WTC11 (cell line): ENCODE results near the gene THOC2. TPM values are rescaled to one million over a fixed set of nuclear protein-coding genes. Genes with fewer than 3 reads are reported as not detected.
A peak's percentile ranks its signal among the peaks of the same experiment; 100 is the strongest.
"Not testable (repeated sequence)": the region's sequence is repeated elsewhere in the genome, so short reads cannot be mapped to it uniquely, and the experiment has no call there.

Experiments
- ATAC-seq: fragments of 200-7000 bp; cut with Tn5 transposase; 2 replicates; pipeline ENCODE4 v1.10.0; 2021; ENCODE audit warnings: mild to moderate bottlenecking, moderate library complexity
- CTCF ChIA-PET: fragments of 300-600 bp; sonication (Branson Sonifier 250); formaldehyde crosslinking; loops from one replicate; lab custom pipeline; 2021; ENCODE audit warnings: antibody characterized with exemption; lab: Charles Lee
- POLR2A ChIA-PET: fragments of 350-600 bp; sonication (Branson Sonifier 250); formaldehyde crosslinking; loops from one replicate; lab custom pipeline; 2021; ENCODE audit warnings: antibody characterized with exemption; lab: Charles Lee
- DNase-seq: peaks from one replicate; pipeline ENCODE4 v3.0.0; 2021; ENCODE audit warnings: low spot score
- H3K27ac Mint-ChIP-seq: 2 replicates; pipeline ENCODE4 v1.8.0; 2021; ENCODE audit warnings: mixed read lengths
- H3K27me3 Mint-ChIP-seq: 2 replicates; pipeline ENCODE4 v1.8.0; 2021; ENCODE audit warnings: low read depth, mild to moderate bottlenecking, moderate library complexity, mixed read lengths
- H3K36me3 Mint-ChIP-seq: 2 replicates; pipeline ENCODE4 v1.8.0; 2021; ENCODE audit warnings: mixed read lengths
- H3K4me1 Mint-ChIP-seq: 2 replicates; pipeline ENCODE4 v1.8.0; 2022; ENCODE audit warnings: mixed read lengths
- H3K4me3 Mint-ChIP-seq: 2 replicates; pipeline ENCODE4 v1.8.0; 2021; ENCODE audit warnings: mild to moderate bottlenecking, moderate library complexity, mixed read lengths
- H3K9me3 Mint-ChIP-seq: 2 replicates; pipeline ENCODE4 v1.8.0; 2021; ENCODE audit warnings: mixed read lengths
- ATF3 ChIP-seq: sonication (generic); formaldehyde crosslinking; conservative IDR thresholded peaks from 2 replicates; pipeline ENCODE4 v1.8.1; 2022; ENCODE audit warnings: mild to moderate bottlenecking, missing genetic modification reagents
- FOXP4 ChIP-seq: sonication (generic); formaldehyde crosslinking; IDR thresholded peaks from 2 replicates; pipeline ENCODE4 v1.8.0; 2022; ENCODE audit warnings: mild to moderate bottlenecking, missing genetic modification reagents
- IRF1 ChIP-seq: sonication (generic); formaldehyde crosslinking; IDR thresholded peaks from 2 replicates; pipeline ENCODE4 v1.8.0; 2023; ENCODE audit warnings: missing genetic modification reagents
- IRF2 ChIP-seq: sonication (generic); formaldehyde crosslinking; IDR thresholded peaks from 2 replicates; pipeline ENCODE4 v1.8.0; 2022; ENCODE audit warnings: low read depth, missing genetic modification reagents, borderline replicate concordance
- MAX ChIP-seq: sonication (generic); formaldehyde crosslinking; IDR thresholded peaks from 2 replicates; pipeline ENCODE4 v1.8.0; 2022; ENCODE audit warnings: mild to moderate bottlenecking, missing genetic modification reagents
- MYBL2 ChIP-seq: sonication (generic); formaldehyde crosslinking; IDR thresholded peaks from 2 replicates; pipeline ENCODE4 v1.8.1; 2023; ENCODE audit warnings: mild to moderate bottlenecking, moderate library complexity, missing genetic modification reagents
- NFYB ChIP-seq: sonication (generic); formaldehyde crosslinking; conservative IDR thresholded peaks from 2 replicates; pipeline ENCODE4 v1.8.0; 2022; ENCODE audit warnings: low read depth, missing genetic modification reagents
- OVOL2 ChIP-seq: fragments of 250-450 bp; sonication (Bioruptor Pico); IDR thresholded peaks from 2 replicates; pipeline ENCODE4 v1.9.0; 2021; ENCODE audit warnings: mild to moderate bottlenecking, borderline replicate concordance
- TEAD1 ChIP-seq: sonication (generic); formaldehyde crosslinking; IDR thresholded peaks from 2 replicates; pipeline ENCODE4 v1.8.0; 2022; ENCODE audit warnings: mild to moderate bottlenecking, missing genetic modification reagents
- ZBTB21 ChIP-seq: sonication (generic); formaldehyde crosslinking; IDR thresholded peaks from 2 replicates; pipeline ENCODE4 v1.8.1; 2023; ENCODE audit warnings: mild to moderate bottlenecking, missing genetic modification reagents, borderline replicate concordance
- ZNF138 ChIP-seq: sonication (generic); formaldehyde crosslinking; conservative IDR thresholded peaks from 2 replicates; pipeline ENCODE4 v1.8.1; 2022; ENCODE audit warnings: mild to moderate bottlenecking, moderate library complexity, missing genetic modification reagents
- ZNF281 ChIP-seq: sonication (generic); formaldehyde crosslinking; IDR thresholded peaks from 2 replicates; pipeline ENCODE4 v1.8.0; 2023; ENCODE audit warnings: mild to moderate bottlenecking, missing genetic modification reagents
- ZNF317 ChIP-seq: sonication (generic); formaldehyde crosslinking; IDR thresholded peaks from 2 replicates; pipeline ENCODE4 v1.8.1; 2023; ENCODE audit warnings: low read depth, mild to moderate bottlenecking, moderate library complexity, missing genetic modification reagents, borderline replicate concordance
- ZNF396 ChIP-seq: fragments of 250-450 bp; sonication (Bioruptor Pico); IDR thresholded peaks from 2 replicates; pipeline ENCODE4 v1.8.0; 2021; ENCODE audit warnings: mild to moderate bottlenecking, moderate library complexity, borderline replicate concordance
- ZNF671 ChIP-seq: fragments of 250-450 bp; sonication (Bioruptor Pico); IDR thresholded peaks from 2 replicates; pipeline ENCODE4 v1.8.0; 2021; ENCODE audit warnings: mild to moderate bottlenecking
- total RNA-seq: library from RNA; stranded (reverse); gene quantifications from 3 replicates; pipeline ENCODE4 v1.2.3, GENCODE V29; 2021

Gene THOC2
- total RNA-seq, 1 experiment from 2014 or later, result 66.1 TPM

- no peak for ATAC-seq
- H3K4me3 Mint-ChIP-seq, result no peak overlapping the region
- no peaks in the 10 kb centered on the region for H3K27me3 Mint-ChIP-seq
- TF ChIP-seq OVOL2 (CRISPR knock-in tag), result no peak
- no peak for TF ChIP-seq MAX
- TF ChIP-seq NFYB (CRISPR knock-in tag), result no peak
- TF ChIP-seq ZNF138 (CRISPR knock-in tag), result no peak
- no peak for TF ChIP-seq ZNF671 (CRISPR knock-in tag)
- TF ChIP-seq ZNF281 (CRISPR knock-in tag), result no peak
- TF ChIP-seq TEAD1 (CRISPR knock-in tag), result no peak
- TF ChIP-seq IRF1, result no peak
- TF ChIP-seq IRF2, result no peak
- no peak for TF ChIP-seq ZNF396 (CRISPR knock-in tag)
- TF ChIP-seq ATF3 (CRISPR knock-in tag), result no peak
- TF ChIP-seq FOXP4, result no peak
- no peak for TF ChIP-seq ZBTB21 (CRISPR knock-in tag)
- no peak for TF ChIP-seq ZNF317 (CRISPR knock-in tag)
- TF ChIP-seq MYBL2, result no peak
- H3K27ac Mint-ChIP-seq, result no peak overlapping the region
- H3K4me1 Mint-ChIP-seq, result no peaks in the 10 kb centered on the region
- peaks cover 57% of the 10 kb centered on the region for H3K36me3 Mint-ChIP-seq
- CTCF ChIA-PET, result no interaction called here
- H3K9me3 Mint-ChIP-seq, result no peaks in the 10 kb centered on the region
- no peak for DNase-seq
- POLR2A ChIA-PET, result no interaction called here
Observed at GRCh38 chrX:123665197-123665596, 67.7 kb downstream of the THOC2 start.

GRCh38 chrX:123664467-123665167 lies 68.2 kb downstream of the THOC2 start:
- H3K4me3 Mint-ChIP-seq, H3K4me1 Mint-ChIP-seq, ATAC-seq, H3K9me3 Mint-ChIP-seq, DNase-seq, CTCF ChIA-PET, H3K27me3 Mint-ChIP-seq, H3K27ac Mint-ChIP-seq, POLR2A ChIA-PET: not testable (repeated sequence)
- peaks cover 62% of the 10 kb centered on the region for H3K36me3 Mint-ChIP-seq

- H3K36me3 Mint-ChIP-seq, result peaks cover 62% of the 10 kb centered on the region
- H3K4me3 Mint-ChIP-seq, H3K9me3 Mint-ChIP-seq, DNase-seq, POLR2A ChIA-PET, H3K4me1 Mint-ChIP-seq, ATAC-seq, H3K27ac Mint-ChIP-seq, CTCF ChIA-PET, H3K27me3 Mint-ChIP-seq: not testable (repeated sequence)
Observed at GRCh38 chrX:123663720-123664119, 69.1 kb downstream of the THOC2 start.

GRCh38 chrX:123656507-123656906 lies 76.3 kb downstream of the THOC2 start:
- ATAC-seq, H3K9me3 Mint-ChIP-seq, DNase-seq, H3K27me3 Mint-ChIP-seq, POLR2A ChIA-PET, H3K4me3 Mint-ChIP-seq, H3K27ac Mint-ChIP-seq: not testable (repeated sequence)
- peaks cover 18% of the 10 kb centered on the region for H3K36me3 Mint-ChIP-seq
- H3K4me1 Mint-ChIP-seq, result peaks cover 20% of the 10 kb centered on the region
- CTCF ChIA-PET, result interaction anchor here (0.7 kb wide), 1 partner anchor 35 kb away, joined by 3 read pairs; no protein-coding TSS in a partner anchor

- not testable (repeated sequence) for H3K9me3 Mint-ChIP-seq, DNase-seq, ATAC-seq, H3K36me3 Mint-ChIP-seq, H3K27me3 Mint-ChIP-seq
- H3K4me3 Mint-ChIP-seq, result peak overlapping the region; percentile 57
- H3K27ac Mint-ChIP-seq, result peak overlapping the region; percentile 95
- POLR2A ChIA-PET, result interaction anchor here (1.3 kb wide), 1 partner anchor 66 kb away, joined by 3 read pairs; no protein-coding TSS in a partner anchor
- peaks cover 41% of the 10 kb centered on the region for H3K4me1 Mint-ChIP-seq
- CTCF ChIA-PET, result interaction anchor here (0.6 to 1.1 kb wide), 2 partner anchors 115 to 129 kb away, joined by 3 to 4 read pairs; no protein-coding TSS in a partner anchor
Observed at GRCh38 chrX:123648811-123649181, 84.1 kb downstream of the THOC2 start.
